Transverse colon (tissue), 4 donors: ENCODE measurements around the gene THTPA. TPM values are rescaled to one million over a fixed set of nuclear protein-coding genes. Genes with fewer than 3 reads are reported as not detected.

Experiments
- DNase-seq: peaks from one replicate; pipeline ENCODE4 v3.0.0-alpha.2; 2019
- H3K27ac ChIP-seq, 4 donors: fragments of 200-600 bp; sonication (generic); 2 replicates each; pipeline ENCODE4 v1.5.1; 2016 to 2018; ENCODE audit warnings: inconsistent platforms in 4 of 4
- H3K27me3 ChIP-seq: fragments of 200-600 bp; sonication (generic); 2 replicates; pipeline ENCODE4 v1.5.1; 2017; ENCODE audit warnings: inconsistent platforms
- H3K36me3 ChIP-seq, 4 donors: fragments of 200-600 bp; sonication (generic); 2 replicates each; pipeline ENCODE4 v1.5.1; 2017 to 2019; ENCODE audit warnings: inconsistent platforms in 4 of 4
- H3K4me1 ChIP-seq, 4 donors: fragments of 200-600 bp; sonication (generic); 2 replicates each; pipeline ENCODE4 v1.5.1; 2017 to 2020; ENCODE audit warnings: inconsistent platforms in 4 of 4
- H3K4me3 ChIP-seq, 4 donors: fragments of 200-600 bp; sonication (generic); 1 replicate in 1 of 4; 2 replicates in 3 of 4; pipeline versions ENCODE4 v1.5.1 to v1.6.1; 2017 to 2019; ENCODE audit warnings: inconsistent platforms in 4 of 4
- H3K9me3 ChIP-seq, 2 donors: fragments of 200-600 bp; sonication (generic); 2 replicates each; pipeline ENCODE4 v1.5.1; 2017 to 2019; ENCODE audit warnings: inconsistent platforms in 2 of 2
- EP300 ChIP-seq: sonication (generic); formaldehyde crosslinking; IDR thresholded peaks from one replicate; pipeline ENCODE4 v1.6.1; 2017; ENCODE audit warnings: antibody characterized with exemption, low read depth
- POLR2A ChIP-seq: fragments of 450-650 bp; IDR thresholded peaks from one replicate; pipeline ENCODE4 v1.6.1; 2016; ENCODE audit warnings: antibody characterized with exemption, mild to moderate bottlenecking, moderate library complexity
- POLR2AphosphoS5 ChIP-seq, 3 donors: sonication (generic); formaldehyde crosslinking; IDR thresholded peaks; one replicate each; pipeline ENCODE4 v1.6.1; 2016; ENCODE audit warnings: antibody characterized with exemption in 3 of 3
- WGBS, 2 donors: methylation state at CpG; one replicate each; pipeline ENCODE4 v1.1.5; 2018; ENCODE audit warnings: low coverage in 1 of 2; 5-methylcytosine and 5-hydroxymethylcytosine counted together
- in situ Hi-C, 4 donors: fragments of 200-750 bp; cut with MboI; loops; one replicate each; pipeline versions ENCODE4 v1.15.0 to v1.15.1; 2017; ENCODE audit warnings: low sequenced_read_pairs in 3 of 4, low pct_ligation_motif_present in 1 of 4, low pct_unique_long_range_greater_than_20kb in 1 of 4
- intact Hi-C: fragments of 100-400 bp; cut with DNase I; formaldehyde crosslinking; loops from one replicate; pipeline ENCODE4 v1.15.1; 2023; ENCODE audit warnings: low total_unique reads
- total RNA-seq, 4 donors: library from RNA; depleted of rRNA; stranded (reverse); fragments of >200 nt; gene quantifications; one replicate each; pipeline ENCODE4 v1.1.0, GENCODE V29; 2016
- TF ChIP-seq, protein P1 (sequence below), 5 experiments: fragments of 200-600 bp in 3 of 5; fragments of 450-650 bp in 2 of 5; sonication (generic) in 3 of 5; IDR thresholded peaks; 1 replicate in 2 of 5; 2 replicates in 3 of 5; pipeline ENCODE4 v1.5.1; 2016 to 2017; ENCODE audit warnings: antibody characterized with exemption in 5 of 5, inconsistent platforms in 3 of 5, mild to moderate bottlenecking in 2 of 5, moderate library complexity in 1 of 5

THTPA gene
- total RNA-seq, 4 donors from 2014 or later, result 6.8 to 34.0 (median 26.0) TPM

DNA sequence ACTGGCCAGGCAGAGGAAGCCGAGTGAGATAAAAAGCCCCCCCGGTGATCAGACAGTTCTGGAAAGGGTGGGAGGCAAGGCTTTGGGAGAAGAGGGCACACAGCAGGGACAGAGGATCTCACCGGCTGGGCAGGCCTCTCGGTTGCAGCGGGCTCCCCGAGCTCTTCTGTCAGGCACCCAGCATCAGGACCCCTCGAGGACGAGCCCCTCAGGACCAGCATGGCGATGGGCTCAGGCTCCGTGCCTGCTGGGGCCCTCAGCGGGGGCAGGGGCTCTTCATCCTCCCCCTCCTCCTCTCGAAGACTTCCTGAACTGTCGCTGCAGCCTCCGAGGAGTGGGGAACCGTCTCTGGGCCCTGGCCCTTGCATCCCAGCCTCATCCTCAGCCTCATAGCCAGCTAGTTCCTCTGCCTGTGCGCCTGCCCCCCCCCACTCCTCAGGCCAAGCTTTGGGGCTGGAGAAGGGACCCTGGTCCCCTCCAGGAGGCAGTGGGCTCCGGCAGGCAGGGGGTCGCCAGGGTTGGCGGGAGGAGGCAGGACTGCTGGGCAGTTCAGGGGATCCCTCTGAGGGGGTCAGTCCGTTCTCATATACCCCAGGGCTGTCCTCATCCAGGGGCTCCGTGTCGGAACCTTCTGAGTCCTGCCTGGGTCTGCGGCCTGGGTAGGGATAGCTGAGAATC lies 14.9 kb downstream of the THTPA start:
- WGBS, 2 donors, result 85 to 90% methylated on average over 2 to 22 of the region's 23 CpGs
- intact Hi-C loops, result no loop called here
- in situ Hi-C loops, result loop anchor here in 2 of 4 donors (25.0 kb wide), 1 partner anchor 234 kb away; no protein-coding TSS in a partner anchor
- Histone ChIP-seq H3K36me3 (no peaks in the 10 kb centered on the region), H3K4me3 (no peak overlapping the region), H3K27me3 (peaks cover 21% of the 10 kb centered on the region), H3K9me3 (no peaks in the 10 kb centered on the region), H3K27ac (no peak overlapping the region), H3K4me1 (peaks cover 4 to 19% (median 15%) of the 10 kb centered on the region in 4 donors)
- no peak for TF ChIP-seq POLR2AphosphoS5 (IDR thresholded peaks at IDR 0.05)
- TF ChIP-seq EP300, result no peak
- TF ChIP-seq, protein P1, sequence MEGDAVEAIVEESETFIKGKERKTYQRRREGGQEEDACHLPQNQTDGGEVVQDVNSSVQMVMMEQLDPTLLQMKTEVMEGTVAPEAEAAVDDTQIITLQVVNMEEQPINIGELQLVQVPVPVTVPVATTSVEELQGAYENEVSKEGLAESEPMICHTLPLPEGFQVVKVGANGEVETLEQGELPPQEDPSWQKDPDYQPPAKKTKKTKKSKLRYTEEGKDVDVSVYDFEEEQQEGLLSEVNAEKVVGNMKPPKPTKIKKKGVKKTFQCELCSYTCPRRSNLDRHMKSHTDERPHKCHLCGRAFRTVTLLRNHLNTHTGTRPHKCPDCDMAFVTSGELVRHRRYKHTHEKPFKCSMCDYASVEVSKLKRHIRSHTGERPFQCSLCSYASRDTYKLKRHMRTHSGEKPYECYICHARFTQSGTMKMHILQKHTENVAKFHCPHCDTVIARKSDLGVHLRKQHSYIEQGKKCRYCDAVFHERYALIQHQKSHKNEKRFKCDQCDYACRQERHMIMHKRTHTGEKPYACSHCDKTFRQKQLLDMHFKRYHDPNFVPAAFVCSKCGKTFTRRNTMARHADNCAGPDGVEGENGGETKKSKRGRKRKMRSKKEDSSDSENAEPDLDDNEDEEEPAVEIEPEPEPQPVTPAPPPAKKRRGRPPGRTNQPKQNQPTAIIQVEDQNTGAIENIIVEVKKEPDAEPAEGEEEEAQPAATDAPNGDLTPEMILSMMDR (IDR thresholded peaks at IDR 0.05), result no peak
- TF ChIP-seq POLR2A, result no peak
- DNase-seq, result no peak

DNA sequence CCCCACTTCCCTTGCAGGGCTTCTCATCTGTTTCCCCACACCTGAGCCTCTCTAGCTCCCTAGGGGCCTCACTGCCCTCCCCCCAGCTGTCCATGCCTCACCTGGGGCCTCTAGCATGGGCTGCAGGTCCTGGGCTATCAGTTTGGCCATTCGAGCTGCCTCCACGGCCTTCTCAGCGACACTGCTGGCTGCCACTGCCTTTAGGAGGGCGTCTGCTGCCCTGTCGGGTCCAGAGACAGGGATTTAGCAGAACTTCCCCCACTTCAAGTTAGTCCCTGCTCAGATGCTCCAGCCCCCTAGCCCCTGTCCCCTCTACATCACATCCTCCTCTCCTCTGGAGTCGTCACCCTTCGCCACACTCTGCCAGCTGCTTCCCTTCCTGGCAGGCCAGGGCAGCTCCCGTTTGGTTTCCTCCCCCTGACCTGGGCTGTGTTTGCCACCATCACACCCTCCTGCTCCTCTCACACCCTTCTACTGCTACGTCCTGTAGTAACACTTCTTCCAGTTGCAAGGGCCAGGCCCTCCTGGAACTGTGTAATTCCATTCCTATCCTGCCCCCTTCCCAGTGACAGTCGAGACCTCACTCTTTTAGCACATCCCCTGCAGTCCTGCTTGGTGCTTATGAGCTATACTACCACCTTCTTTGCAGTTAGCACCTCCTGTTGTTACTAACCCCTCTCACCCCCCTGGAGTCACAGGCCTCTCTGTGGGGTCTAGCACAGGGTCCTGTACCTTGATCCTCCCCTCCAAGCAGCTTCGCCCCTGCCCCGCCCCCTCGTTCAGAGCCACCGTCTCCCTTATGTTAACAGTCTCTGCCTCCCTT lies 15.8 kb downstream of the THTPA start:
- in situ Hi-C loops, result loop anchor here in 2 of 4 donors (25.0 kb wide), 1 partner anchor 235 kb away; no protein-coding TSS in a partner anchor
- H3K27me3 ChIP-seq, result peaks cover 30% of the 10 kb centered on the region
- intact Hi-C loops, result no loop called here
- H3K9me3 ChIP-seq, result no peaks in the 10 kb centered on the region
- TF ChIP-seq POLR2AphosphoS5 (IDR thresholded peaks at IDR 0.05), result no peak
- TF ChIP-seq POLR2A, result no peak
- TF ChIP-seq, protein P1 (IDR thresholded peaks at IDR 0.05), result no peak
- no peak for TF ChIP-seq EP300
- no peaks in the 10 kb centered on the region for H3K36me3 ChIP-seq
- no peak overlapping the region for H3K27ac ChIP-seq
- WGBS, 2 donors, result 63 to 67% methylated on average over 4 to 14 of the region's 14 CpGs
- peaks cover 4 to 22% (median 19%) of the 10 kb centered on the region in 4 donors for H3K4me1 ChIP-seq
- no peak for DNase-seq
- H3K4me3 ChIP-seq, result no peak overlapping the region

DNA sequence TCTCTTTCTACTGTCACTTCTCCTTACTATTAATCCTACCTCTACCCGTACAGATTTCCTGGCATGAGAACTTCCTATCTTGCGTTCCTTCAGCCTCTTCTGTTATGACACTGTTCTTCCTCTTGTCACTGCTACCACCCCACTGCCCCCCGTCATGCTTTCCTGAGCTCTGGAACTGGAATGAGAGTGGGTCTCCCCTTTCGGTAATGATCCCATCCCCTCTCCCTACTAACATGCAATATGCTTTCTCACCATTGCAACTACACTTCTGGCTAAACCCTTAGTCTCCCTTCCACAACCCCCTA lies 16.4 kb downstream of the THTPA start:
- WGBS, 2 donors, result 68% methylated on average over 4 of the region's 4 CpGs; no CpG with 5 or more reads in 1 of the 2 donors
- Histone ChIP-seq H3K9me3 (no peaks in the 10 kb centered on the region), H3K4me3 (no peak overlapping the region), H3K4me1 (peaks cover 8 to 25% (median 23%) of the 10 kb centered on the region in 4 donors), H3K36me3 (no peaks in the 10 kb centered on the region), H3K27me3 (peaks cover 36% of the 10 kb centered on the region), H3K27ac (no peak overlapping the region)
- no peak for TF ChIP-seq POLR2A
- no peak for TF ChIP-seq POLR2AphosphoS5 (IDR thresholded peaks at IDR 0.05)
- TF ChIP-seq, protein P1 (IDR thresholded peaks at IDR 0.05), result no peak
- no peak for TF ChIP-seq EP300
- in situ Hi-C loops, result loop anchor here in 2 of 4 donors (25.0 kb wide), 1 partner anchor 235 kb away; no protein-coding TSS in a partner anchor
- no peak for DNase-seq
- intact Hi-C loops, result no loop called here

DNA sequence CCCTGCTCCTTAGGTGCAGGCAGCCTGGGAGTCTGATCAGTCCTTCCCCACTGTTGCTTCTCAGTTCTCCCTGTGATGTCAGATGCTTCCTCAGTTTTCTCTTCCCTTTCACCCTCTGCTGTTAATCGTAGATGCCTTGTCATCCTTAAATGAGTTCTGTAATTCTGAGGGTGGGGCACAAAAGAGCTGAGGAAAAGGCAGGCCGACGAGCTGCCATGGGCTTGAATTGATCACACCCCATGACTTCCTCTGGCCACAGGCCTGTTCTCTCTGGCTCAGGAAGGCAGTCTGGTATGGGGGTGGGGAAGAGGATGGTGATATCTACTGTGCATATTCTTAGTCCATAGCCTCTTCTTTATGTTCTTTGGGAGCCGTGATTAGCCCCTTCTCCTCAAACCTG lies 16.8 kb downstream of the THTPA start:
- TF ChIP-seq POLR2AphosphoS5 (IDR thresholded peaks at IDR 0.05) (no peak), EP300 (no peak), POLR2A (no peak)
- TF ChIP-seq, protein P1 (IDR thresholded peaks at IDR 0.05), result no peak
- in situ Hi-C loops (loop anchor here in 2 of 4 donors (25.0 kb wide), 1 partner anchor 236 kb away; no protein-coding TSS in a partner anchor), intact Hi-C loops (no loop called here)
- no peak for DNase-seq
- Histone ChIP-seq H3K27me3 (peaks cover 40% of the 10 kb centered on the region), H3K27ac (no peak overlapping the region), H3K4me3 (no peak overlapping the region), H3K36me3 (no peaks in the 10 kb centered on the region), H3K9me3 (no peaks in the 10 kb centered on the region), H3K4me1 (peaks cover 5 to 26% (median 23%) of the 10 kb centered on the region in 4 donors)
- WGBS, 2 donors, result 40 to 48% methylated on average over 2 to 4 of the region's 4 CpGs
